A673 (cell line): ENCODE results near the gene MAML2. TPM values are rescaled to one million over a fixed set of nuclear protein-coding genes. Genes with fewer than 3 reads are reported as not detected.

ENCODE experiments used
- BruUV-seq: library from RNA; stranded (reverse); fragments of 400-500 nt; replicated peaks from 2 replicates; lab custom pipeline; 2021; lab: Mats Ljungman, UMichigan
- CTCF ChIA-PET: fragments of 300-600 bp; sonication (Branson Sonifier 250); formaldehyde crosslinking; loops from one replicate; lab custom pipeline; 2022; ENCODE audit warnings: antibody characterized with exemption; lab: Charles Lee
- POLR2A ChIA-PET: fragments of 300-600 bp; sonication (Branson Sonifier 250); formaldehyde crosslinking; loops from one replicate; lab custom pipeline; 2022; ENCODE audit warnings: antibody characterized with exemption; ENCODE audit not compliant: low non-redundant PET; lab: Charles Lee
- DNase-seq: peaks from one replicate; pipeline ENCODE4 v3.0.0-alpha.2; 2015; ENCODE audit warnings: low spot score
- H3K27ac ChIP-seq: fragments of 200-600 bp; sonication (generic); 2 replicates; pipeline ENCODE4 v1.5.1; 2016; ENCODE audit warnings: mixed run types, low read depth, mild to moderate bottlenecking, mixed read lengths, antibody characterized with exemption, low read length; ENCODE audit not compliant: poor library complexity, severe bottlenecking
- H3K27me3 ChIP-seq: fragments of 200-600 bp; sonication (generic); replicated peaks from 2 replicates; pipeline ENCODE4 v1.6.1; 2017; ENCODE audit warnings: mixed run types, low read depth, mild to moderate bottlenecking, mixed read lengths, antibody characterized with exemption, low read length; ENCODE audit not compliant: insufficient read depth, poor library complexity
- H3K36me3 ChIP-seq: fragments of 200-600 bp; sonication (generic); 2 replicates; pipeline ENCODE4 v1.6.1; 2016; ENCODE audit warnings: mixed run types, mild to moderate bottlenecking, mixed read lengths, antibody characterized with exemption, low read length; ENCODE audit not compliant: insufficient read depth, poor library complexity, severe bottlenecking
- H3K4me1 ChIP-seq: fragments of 200-600 bp; sonication (generic); 2 replicates; pipeline ENCODE4 v1.6.1; 2017; ENCODE audit warnings: mixed run types, mild to moderate bottlenecking, mixed read lengths, antibody characterized with exemption, low read length; ENCODE audit not compliant: insufficient read depth, poor library complexity, severe bottlenecking
- H3K4me3 ChIP-seq: fragments of 200-600 bp; sonication (generic); 2 replicates; pipeline ENCODE4 v1.5.1; 2016; ENCODE audit warnings: low read depth, mixed run types, mild to moderate bottlenecking, mixed read lengths, low read length; ENCODE audit not compliant: poor library complexity, severe bottlenecking
- H3K9me3 ChIP-seq: fragments of 200-600 bp; sonication (generic); 2 replicates; pipeline ENCODE4 v1.6.1; 2016; ENCODE audit warnings: mixed run types, low read depth, mild to moderate bottlenecking, mixed read lengths, antibody characterized with exemption, low read length; ENCODE audit not compliant: poor library complexity, severe bottlenecking
- EZH2 ChIP-seq: fragments of 200-600 bp; sonication (generic); IDR thresholded peaks from 2 replicates; pipeline ENCODE4 v1.6.1; 2017; ENCODE audit warnings: borderline replicate concordance, low read depth, mild to moderate bottlenecking, mixed read lengths, antibody characterized with exemption, low read length; ENCODE audit not compliant: poor library complexity, severe bottlenecking
- intact Hi-C: fragments of 100-400 bp; cut with micrococcal nuclease; formaldehyde crosslinking; loops from one replicate; pipeline ENCODE4 v1.10.0; 2022; ENCODE audit not compliant: unreplicated experiment
- total RNA-seq: library from RNA; stranded (reverse); gene quantifications from 2 replicates; pipeline ENCODE4 v1.2.3, GENCODE V29; 2021
- TF ChIP-seq, protein P1 (sequence below): fragments of 300-800, 200-600 bp; sonication (generic); conservative IDR thresholded peaks from 2 replicates; pipeline ENCODE4 v1.5.1; 2017; ENCODE audit warnings: low read depth, mild to moderate bottlenecking, antibody characterized with exemption, low read length, moderate library complexity, mixed read lengths

MAML2 gene
- total RNA-seq, 1 experiment from 2014 or later: 6.4 TPM

DNA sequence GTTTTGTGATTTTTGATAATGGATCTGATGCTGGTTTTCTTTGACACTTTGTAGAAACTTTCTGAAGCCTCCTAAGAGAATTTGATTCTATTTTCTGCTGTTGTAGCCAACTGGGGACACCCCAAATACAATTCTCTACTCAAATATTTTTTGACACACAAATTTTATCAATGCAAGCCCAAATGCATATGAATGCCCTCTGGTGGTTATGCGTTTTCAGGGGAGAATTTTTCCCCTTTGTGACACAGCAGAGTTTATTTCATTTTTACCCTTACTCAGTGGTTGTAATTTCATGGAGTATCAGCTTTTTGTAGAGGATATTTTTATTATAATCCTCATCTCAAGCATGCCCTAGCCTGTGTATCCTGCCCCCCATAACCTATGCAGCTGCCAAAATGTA lies 374.4 kb downstream of the MAML2 start:
- no peak overlapping the region for H3K4me3 ChIP-seq

DNA sequence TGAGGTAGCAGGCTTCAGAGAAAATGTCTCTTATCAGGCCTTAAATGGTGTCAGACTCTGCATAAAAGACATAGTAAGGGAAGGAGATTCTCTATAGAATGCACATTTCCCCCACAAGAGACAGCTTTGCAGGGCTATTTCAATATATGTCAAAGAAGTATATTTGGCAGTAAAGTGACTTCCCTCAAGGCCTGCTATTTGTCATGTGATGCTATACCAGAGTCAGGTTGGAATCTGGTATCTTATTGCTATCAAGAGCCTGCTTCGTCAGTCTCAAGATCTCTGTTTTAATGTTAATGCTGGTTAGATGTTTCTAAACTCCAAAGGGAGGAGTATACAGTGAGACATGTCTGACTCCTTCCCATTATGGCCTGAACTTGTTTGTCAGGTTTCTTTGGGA lies 378.7 kb downstream of the MAML2 start:
- H3K9me3 ChIP-seq: no peaks in the 10 kb centered on the region
- BruUV-seq: no TSS peak
- H3K27ac ChIP-seq: no peak overlapping the region
- no peak for DNase-seq
- H3K4me3 ChIP-seq: no peak overlapping the region
- intact Hi-C loops: no loop called here
- H3K27me3 ChIP-seq: no peaks in the 10 kb centered on the region
- H3K4me1 ChIP-seq: no peaks in the 10 kb centered on the region
- H3K36me3 ChIP-seq: no peaks in the 10 kb centered on the region
- TF ChIP-seq EZH2: no peak
- TF ChIP-seq, protein P1, sequence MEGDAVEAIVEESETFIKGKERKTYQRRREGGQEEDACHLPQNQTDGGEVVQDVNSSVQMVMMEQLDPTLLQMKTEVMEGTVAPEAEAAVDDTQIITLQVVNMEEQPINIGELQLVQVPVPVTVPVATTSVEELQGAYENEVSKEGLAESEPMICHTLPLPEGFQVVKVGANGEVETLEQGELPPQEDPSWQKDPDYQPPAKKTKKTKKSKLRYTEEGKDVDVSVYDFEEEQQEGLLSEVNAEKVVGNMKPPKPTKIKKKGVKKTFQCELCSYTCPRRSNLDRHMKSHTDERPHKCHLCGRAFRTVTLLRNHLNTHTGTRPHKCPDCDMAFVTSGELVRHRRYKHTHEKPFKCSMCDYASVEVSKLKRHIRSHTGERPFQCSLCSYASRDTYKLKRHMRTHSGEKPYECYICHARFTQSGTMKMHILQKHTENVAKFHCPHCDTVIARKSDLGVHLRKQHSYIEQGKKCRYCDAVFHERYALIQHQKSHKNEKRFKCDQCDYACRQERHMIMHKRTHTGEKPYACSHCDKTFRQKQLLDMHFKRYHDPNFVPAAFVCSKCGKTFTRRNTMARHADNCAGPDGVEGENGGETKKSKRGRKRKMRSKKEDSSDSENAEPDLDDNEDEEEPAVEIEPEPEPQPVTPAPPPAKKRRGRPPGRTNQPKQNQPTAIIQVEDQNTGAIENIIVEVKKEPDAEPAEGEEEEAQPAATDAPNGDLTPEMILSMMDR: no peak
- ChIA-PET POLR2A (no interaction called here), CTCF (no interaction called here)

More for the DNA sequence above, 374.4 kb downstream of the MAML2 start:
- POLR2A ChIA-PET: no interaction called here
- CTCF ChIA-PET: no interaction called here
- H3K36me3 ChIP-seq: no peaks in the 10 kb centered on the region
- TF ChIP-seq, protein P1: peak; percentile 45; the same call in 1 of the 2 replicates
- TF ChIP-seq EZH2: no peak
- no TSS peak for BruUV-seq
- no peaks in the 10 kb centered on the region for H3K27me3 ChIP-seq
- H3K4me1 ChIP-seq: no peaks in the 10 kb centered on the region
- no peak for DNase-seq
- intact Hi-C loops: loop anchor here (5.0 kb wide), 1 partner anchor 121 kb away; no protein-coding TSS in a partner anchor
- H3K9me3 ChIP-seq: no peaks in the 10 kb centered on the region
- H3K27ac ChIP-seq: no peak overlapping the region

DNA sequence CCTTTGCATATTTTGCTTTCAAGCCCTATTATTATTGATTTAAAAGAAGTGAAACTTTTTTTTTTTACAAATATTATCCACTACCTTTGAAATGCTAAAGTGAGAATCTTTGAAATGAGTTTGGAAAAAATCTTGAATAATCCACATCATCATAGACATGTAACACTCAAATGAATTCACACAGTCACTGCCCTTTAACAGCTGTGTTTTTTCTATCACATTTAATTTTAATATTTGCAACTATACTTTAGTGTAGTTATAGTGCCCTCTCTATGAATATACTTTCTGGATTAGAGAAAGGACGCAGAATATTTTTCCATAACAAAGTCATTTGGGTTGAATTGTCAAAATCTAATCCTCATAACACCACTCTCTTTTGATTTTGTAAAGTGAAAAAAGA lies 381.2 kb downstream of the MAML2 start:
- DNase-seq: no peak
- CTCF ChIA-PET: interaction anchor here (0.6 kb wide), 1 partner anchor 117 kb away, joined by 3 read pairs; no protein-coding TSS in a partner anchor
- TF ChIP-seq, protein P1: no peak
- no peak for TF ChIP-seq EZH2
- H3K36me3 ChIP-seq: no peaks in the 10 kb centered on the region
- intact Hi-C loops: no loop called here
- no peak overlapping the region for H3K4me3 ChIP-seq
- no peaks in the 10 kb centered on the region for H3K9me3 ChIP-seq
- no peaks in the 10 kb centered on the region for H3K4me1 ChIP-seq
- no peaks in the 10 kb centered on the region for H3K27me3 ChIP-seq
- H3K27ac ChIP-seq: no peak overlapping the region
- no TSS peak for BruUV-seq
- POLR2A ChIA-PET: no interaction called here
